GM19023 (cell line): ENCODE results near the gene GRK3.
"Not testable (repeated sequence)": the region's sequence is repeated elsewhere in the genome, so short reads cannot be mapped to it uniquely, and the experiment has no call there.

Experiments
- ATAC-seq: cut with Tn5 transposase; IDR thresholded peaks from one replicate; pipeline ENCODE4 v1.9.1; 2021; ENCODE audit warnings: mild to moderate bottlenecking, moderate library complexity; ENCODE audit not compliant: unreplicated experiment

The GRK3 gene

DNA sequence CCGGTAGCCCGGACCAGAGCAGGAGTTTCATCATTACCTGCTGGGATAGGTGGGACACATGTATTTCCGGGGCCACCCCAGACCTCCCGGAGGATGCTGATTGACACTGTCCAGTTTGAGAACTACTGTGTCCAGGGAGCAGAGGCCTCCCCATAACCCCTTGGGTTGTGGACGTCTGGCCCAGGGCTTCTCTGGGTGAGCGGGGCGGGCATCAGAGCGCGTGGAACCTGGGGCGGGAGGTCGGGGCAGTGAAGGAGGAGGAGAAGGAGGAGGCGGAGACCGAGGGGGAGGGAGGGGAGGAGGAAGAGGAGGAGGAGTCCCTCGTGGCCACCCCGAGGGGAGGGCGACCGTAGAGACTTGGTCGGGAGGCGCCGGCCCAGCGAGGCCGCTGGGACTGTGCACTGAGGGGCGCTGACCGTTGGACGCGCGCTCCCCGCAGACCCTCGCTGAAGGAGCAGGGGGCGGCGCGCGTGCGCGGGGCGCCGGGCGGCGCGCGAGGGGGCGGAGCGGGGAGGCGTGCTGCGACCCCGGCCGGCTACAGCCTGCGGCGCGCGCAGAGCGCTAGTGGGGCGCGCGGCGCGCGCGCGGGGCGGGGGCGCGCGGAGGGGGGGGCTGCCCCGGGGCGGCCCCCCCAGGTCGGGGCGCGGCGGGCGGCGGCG is at the start of gene GRK3:
Gene GRK3, plus strand, starts transcription at position 356 of the 659 bp plus-strand sequence. CDS start 366 bp downstream, outside the sequence.
- ATAC-seq = peak; percentile 41

GRCh38 chr22:25518000-25518663 is 46.3 kb upstream of the GRK3 start:
- no peak for ATAC-seq

GRCh38 chr22:25525376-25525775 is 39.1 kb upstream of the GRK3 start:
- no peak for ATAC-seq

DNA sequence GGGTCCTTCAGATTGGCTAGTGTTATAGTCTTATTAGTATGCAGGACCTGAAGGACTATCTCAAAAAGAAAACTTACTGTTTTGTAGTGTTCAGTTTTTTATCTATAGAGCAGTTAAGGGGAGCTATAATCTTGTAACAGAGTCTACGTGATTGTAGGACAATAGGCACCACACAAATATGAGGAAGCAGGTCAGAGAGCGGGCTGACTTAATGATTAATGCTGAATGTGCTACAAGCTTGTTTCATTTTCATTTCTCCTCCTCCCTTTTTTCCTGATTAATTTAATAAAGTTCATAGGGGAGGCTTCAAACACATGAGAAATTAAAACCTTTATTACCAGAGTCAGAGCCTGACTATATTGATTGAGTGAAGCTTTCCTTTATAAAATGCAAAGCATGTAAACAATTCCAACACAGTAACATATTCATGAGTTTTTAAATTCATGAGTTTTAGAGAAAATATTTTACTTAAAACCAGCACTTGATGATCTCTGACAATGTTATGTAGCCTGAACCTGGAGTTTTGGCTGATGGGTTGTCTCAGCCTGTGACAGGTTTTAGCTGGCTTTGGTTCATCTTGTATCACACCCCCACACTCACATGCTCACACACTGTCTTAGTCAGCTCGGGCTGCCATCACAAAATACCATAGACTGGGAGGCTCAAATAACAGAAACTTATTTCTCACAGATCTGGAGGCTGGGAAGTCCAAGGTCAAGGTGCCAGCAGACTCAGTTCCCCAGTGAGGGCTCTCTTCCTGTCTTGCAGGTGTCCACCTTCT is 38.5 kb upstream of the GRK3 start:
- not testable (repeated sequence) for ATAC-seq

- ATAC-seq = not testable (repeated sequence)
Measured at GRCh38 chr22:25527016-25527415, 37.5 kb upstream of the GRK3 start.

GRCh38 chr22:25528068-25528467 is 36.4 kb upstream of the GRK3 start:
- not testable (repeated sequence) for ATAC-seq

DNA sequence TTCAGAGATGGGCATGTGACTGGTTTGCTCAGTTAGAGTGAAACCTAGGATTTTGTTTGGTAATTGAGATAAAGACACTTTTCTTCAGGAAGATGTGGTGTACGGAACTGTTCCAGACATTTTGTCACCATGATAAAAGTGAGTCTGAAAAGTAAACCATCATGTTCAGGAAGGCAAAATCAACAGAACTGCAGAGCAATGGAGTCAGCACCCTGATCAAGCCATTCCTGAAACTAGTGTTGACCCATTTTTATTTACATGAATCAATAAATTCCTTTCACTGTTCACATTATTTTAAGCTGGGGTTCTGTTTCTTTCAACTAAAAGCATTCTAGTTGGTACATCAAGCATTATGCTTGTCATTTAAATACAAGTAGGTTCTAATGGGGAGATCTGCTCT is 35.4 kb upstream of the GRK3 start:
- ATAC-seq = not testable (repeated sequence)

- not testable (repeated sequence) for ATAC-seq
Measured at GRCh38 chr22:25529541-25530137, 34.8 kb upstream of the GRK3 start.

- not testable (repeated sequence) for ATAC-seq
Measured at GRCh38 chr22:25531677-25532076, 32.8 kb upstream of the GRK3 start.

DNA sequence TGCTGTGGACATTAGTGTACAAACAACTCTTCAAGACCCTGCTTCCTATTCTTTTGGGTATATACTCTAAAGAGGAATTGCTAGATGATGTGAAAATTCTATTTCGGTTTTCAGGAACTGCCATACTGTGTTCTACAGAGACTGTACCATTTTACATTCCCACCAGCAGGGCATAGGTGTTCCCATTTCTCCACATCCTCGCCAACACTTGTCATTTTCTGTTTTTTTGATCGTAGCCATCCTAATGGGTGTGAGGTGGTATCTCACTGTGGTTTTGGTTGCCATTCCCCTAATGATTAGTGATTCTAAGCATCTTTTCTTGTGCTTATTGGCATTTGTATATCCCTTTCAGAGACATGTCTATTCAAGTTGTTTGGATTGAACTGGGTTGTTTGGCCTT is 29.8 kb upstream of the GRK3 start:
- no peak for ATAC-seq

DNA sequence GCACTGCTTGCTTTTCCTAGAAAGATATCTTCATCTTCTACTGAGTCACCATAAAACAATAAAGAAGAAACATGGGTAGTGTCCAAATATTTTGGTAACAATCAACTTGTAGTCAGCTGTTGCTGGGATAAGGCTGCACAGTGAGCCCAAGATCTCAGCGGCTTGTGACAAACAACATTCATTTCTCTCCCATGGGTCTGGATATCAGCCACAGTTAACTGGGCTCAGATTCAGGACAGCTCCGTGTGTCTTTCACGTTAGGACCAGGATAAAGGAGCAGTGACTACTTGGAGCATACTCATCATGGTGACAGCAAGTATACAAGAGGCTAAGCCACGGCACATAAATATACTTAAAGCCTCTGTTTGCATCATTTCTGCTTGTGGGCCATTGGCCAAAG is 27.9 kb upstream of the GRK3 start:
- ATAC-seq = no peak

DNA sequence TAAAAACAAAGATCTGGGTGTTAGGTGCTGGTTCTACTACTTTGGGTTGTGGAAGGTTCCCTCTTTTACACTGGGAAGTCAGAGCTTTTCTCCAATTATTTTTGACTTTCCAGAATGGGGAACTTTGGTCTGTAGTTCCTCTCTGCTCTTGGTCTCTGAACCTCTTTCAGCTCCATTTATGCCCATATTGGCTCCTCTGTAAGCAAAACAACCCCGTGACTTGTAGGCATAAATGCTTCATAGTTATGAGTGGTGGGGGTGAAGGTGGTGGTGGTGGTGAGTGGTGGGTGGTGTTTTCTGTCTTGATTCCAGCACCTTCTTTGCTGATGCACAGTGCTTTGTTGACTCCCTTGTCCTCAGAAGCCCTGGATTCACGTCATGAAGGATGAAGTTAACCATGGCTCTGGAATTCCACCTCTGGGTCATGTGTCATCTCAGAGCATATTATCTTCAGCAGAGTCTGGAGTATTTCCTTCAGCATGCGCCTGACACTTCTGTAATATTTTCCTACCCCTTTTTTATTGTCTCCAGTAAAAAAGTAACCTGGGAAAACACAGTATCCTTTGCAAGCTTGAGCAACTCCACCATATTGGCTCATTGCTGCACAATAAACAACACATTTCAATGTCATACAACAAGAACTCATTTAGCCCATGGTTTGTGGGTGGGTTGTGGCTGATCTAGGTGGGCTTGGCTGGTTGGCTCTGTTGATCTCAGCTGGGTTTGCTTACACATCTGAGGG is 24.1 kb upstream of the GRK3 start:
- ATAC-seq = no peak

GRCh38 chr22:25540908-25541660 is 23.4 kb upstream of the GRK3 start:
- no peak for ATAC-seq

- no peak for ATAC-seq
Measured at GRCh38 chr22:25542191-25542590, 22.3 kb upstream of the GRK3 start.

GRCh38 chr22:25542720-25543402 is 21.6 kb upstream of the GRK3 start:
- no peak for ATAC-seq

- no peak for ATAC-seq
Measured at GRCh38 chr22:25545146-25545545, 19.3 kb upstream of the GRK3 start.

DNA sequence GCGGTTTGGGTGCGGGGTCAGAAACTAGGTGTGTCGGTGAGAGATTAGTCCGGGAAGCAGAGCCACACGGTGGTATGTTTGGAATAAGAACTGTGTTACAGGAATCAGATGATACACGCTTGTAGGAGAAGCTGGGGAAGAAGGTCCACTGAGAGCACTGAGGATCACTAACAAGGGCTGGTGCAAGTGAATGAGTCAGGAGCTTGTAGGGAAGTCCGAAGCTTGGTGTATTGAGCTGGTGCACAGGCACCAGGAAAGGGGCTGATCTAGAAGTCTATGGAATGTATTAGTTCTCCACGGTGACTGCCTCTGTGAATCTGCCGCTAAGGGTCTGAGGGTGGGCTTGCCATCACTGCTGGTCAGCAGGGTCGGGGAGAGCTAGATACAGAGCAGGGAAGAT is 18.8 kb upstream of the GRK3 start:
- ATAC-seq = no peak

GRCh38 chr22:25546242-25546641 is 18.2 kb upstream of the GRK3 start:
- no peak for ATAC-seq

- no peak for ATAC-seq
Measured at GRCh38 chr22:25546751-25547150, 17.7 kb upstream of the GRK3 start.
